IPS-NIHi11 (cell line): Measurements from ENCODE around the gene NFKBIE.
"Not testable (repeated sequence)": the region's sequence is repeated elsewhere in the genome, so short reads cannot be mapped to it uniquely, and the experiment has no call there.

Source experiments
- DNase-seq: peaks from one replicate; pipeline ENCODE4 v3.0.0; 2012; ENCODE audit warnings: mixed read lengths, low spot score

The NFKBIE gene

DNA sequence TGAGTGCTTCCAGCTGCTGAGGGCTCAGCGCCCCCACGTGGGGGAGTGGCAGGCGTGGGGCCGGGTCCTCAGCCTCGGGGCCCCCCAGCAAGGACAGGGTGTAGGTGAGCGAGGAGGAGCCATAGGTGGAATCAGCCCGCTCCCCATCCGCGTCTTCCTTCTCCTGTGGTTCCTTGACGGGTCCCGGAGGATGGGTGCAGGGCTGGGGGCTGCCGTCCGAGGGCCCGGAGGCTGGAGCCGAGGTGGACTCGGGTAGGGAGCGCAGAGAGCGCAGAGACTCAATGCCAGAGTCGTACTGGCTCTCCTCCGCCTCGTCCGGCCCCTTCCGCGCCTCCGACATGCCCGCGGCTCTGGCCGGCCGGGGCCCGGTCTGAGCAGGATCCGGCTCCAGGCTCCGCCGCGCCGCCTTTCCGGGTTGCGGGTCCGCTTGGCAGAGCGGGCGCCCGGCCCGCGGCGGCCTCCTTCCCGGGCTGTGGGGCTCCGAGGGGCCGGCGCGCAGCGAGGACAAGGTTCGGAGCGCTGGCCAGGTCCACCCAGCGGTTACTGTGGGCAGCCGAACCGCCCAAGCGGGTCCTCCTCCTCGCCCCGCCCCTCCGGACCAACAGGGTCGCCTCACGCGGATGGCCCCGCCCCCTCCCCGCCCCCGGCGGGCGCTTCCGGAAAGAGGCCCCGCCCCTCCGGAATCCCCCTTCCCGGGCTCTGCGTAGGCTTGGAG lies at the start of gene NFKBIE:
Gene NFKBIE, minus strand, starts transcription at position 545 of the 715 bp plus-strand sequence. Its CDS starts 205 bp downstream, at position 340.
- DNase-seq = peak; percentile 95

- DNase-seq = not testable (repeated sequence)
These were observed 49.3 kb upstream of the NFKBIE start for GRCh38 chr6:44314657-44315056.

DNA sequence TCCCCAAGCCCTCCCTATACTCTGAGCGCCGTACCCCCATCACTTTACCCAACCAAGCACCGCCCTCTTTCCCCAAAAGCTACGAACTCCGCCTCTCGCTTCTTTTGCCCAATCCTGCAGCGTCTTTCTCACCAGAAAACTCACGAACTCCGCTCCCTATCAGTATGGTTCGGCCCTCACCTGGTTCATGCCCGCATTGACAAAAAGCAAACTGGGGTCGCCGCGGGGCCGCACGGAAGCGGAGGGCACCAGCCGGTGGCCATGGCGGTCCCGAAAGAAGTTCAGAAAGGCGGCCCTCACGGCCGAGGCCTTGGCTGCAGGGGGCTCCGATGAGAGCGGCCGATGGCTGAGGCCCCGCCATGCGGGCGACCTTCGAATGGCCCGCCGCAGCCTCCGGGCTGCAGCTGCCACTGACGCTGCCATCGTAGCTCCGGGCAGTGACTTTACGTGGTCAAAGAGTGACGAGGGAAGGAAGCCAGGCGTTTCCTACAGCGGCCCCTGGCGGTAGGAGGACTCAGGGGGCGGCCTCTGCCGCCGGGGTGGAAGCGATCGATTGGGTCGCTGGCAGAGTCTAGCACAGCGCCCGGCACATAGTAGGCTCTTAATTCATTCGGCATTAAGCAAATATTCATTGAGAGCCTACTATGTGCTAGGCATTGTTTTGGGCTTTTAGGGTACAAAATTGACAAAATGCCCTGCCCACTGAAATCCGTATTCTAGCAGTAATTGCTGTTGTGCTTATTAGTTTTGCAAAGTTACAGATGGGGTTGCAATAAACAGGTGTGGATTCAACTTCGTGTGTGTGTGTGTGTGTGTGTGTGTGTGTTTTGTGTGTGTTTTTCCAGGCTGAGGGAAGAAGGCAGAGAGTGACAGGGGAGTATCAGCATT lies 47.8 kb upstream of the NFKBIE start, which contains the start of gene AARS2:
Gene AARS2, minus strand, starts transcription at position 447 of the 888 bp plus-strand sequence. Its CDS starts 24 bp downstream, at position 423.
- DNase-seq = peak; percentile 93

- no peak for DNase-seq
These were observed 46.4 kb upstream of the NFKBIE start for GRCh38 chr6:44311767-44312166.

DNA sequence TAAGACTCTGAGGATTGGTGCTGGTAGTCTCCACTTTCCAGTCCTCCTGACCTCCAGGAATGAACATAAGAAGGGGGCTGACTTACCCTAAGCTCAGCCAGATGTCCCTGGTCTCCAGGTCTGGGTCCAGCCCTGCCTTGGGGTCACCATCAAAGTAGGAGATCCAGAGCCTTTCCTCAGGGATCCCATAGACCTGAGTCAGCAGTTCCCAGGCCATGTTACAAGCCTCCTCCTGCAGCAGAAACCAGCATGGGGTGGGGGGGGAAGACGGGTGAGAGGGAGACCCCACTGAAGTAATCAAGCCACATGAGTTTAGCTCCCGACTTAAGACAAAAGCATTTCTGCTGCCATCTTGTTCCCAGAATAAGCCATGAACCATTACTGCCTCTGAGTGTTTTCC lies 46.0 kb upstream of the NFKBIE start:
- DNase-seq = no peak

DNA sequence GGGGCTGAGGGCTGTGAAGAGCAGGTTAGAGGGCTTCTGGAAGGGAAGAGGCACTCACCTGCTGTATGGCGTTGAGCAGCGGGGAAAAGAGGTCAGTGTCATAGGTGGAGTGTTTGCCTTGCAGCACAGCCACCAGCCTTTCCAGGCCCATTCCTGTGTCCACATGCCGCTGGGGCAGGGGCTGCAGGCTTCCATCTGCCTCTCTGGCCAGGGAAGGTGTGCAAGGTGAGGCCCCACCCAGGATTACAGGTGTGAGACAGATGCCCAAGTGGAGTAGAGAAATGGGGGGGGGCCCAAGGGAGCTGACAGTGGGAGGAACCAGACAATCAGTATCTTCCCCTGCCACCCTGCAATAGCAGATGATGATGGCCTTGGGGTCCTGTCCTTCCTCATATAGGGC lies 44.9 kb upstream of the NFKBIE start:
- DNase-seq = no peak

GRCh38 chr6:44309631-44310030 lies 44.3 kb upstream of the NFKBIE start:
- DNase-seq = no peak

DNA sequence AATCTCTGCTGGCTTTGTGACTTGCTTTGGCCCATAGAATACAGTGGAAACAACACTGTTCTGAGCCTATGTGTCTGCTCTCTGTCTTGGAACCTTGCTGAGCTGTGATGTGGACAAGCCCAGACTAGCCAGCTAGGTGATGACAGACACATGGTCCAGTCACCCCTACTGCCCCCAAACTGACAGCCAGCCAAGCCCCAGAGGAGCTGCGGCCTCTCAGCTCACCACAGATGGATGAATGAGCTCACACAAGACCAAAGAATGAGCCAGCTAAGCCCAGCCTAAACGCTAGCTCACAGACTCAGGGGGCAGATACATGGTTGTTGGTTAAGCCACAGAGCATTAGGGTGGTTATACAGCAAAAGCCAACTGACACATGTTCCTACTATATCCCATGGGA lies 43.7 kb upstream of the NFKBIE start:
- DNase-seq = no peak

DNA sequence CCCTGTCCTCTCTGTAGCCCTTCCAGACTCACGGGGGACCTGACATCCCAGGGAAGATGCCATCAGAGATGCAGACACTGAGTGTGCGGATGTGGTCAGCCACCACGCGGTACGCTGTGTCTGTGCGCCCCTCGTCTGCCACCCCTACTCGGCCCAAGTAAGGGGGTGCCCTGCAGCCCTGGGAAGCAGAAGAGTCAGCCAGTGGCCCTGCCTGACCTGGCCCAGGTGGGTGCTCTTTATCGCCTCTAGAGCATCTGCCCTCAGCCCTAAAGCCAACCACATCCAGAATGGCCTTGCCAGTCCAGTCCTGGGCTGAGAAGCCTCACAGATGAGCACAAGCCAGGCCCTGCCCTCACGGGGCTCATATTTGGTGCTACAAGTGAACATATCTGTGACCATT lies 41.9 kb upstream of the NFKBIE start:
- DNase-seq = no peak

DNA sequence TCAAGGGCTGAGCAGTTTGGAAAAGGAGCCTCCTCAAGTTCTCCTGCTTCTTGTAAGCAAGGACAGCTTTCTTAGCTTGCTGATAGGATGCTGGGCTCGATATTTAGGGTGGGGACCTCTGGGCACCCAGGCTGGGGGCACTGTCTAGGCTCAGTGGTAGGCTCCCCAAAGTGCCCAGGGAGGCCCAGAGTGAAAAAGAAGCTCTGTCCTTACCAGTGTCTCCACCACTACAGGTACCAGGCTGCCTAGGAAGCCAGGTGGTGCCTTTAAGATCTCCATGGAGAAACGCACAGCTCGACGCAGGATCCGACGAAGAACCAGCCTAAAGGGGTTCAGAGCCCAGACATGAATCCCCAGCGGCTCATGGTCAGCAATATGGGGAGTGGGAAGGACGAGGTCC lies 41.4 kb upstream of the NFKBIE start:
- DNase-seq = no peak

GRCh38 chr6:44305200-44305725 lies 39.9 kb upstream of the NFKBIE start:
- no peak for DNase-seq

DNA sequence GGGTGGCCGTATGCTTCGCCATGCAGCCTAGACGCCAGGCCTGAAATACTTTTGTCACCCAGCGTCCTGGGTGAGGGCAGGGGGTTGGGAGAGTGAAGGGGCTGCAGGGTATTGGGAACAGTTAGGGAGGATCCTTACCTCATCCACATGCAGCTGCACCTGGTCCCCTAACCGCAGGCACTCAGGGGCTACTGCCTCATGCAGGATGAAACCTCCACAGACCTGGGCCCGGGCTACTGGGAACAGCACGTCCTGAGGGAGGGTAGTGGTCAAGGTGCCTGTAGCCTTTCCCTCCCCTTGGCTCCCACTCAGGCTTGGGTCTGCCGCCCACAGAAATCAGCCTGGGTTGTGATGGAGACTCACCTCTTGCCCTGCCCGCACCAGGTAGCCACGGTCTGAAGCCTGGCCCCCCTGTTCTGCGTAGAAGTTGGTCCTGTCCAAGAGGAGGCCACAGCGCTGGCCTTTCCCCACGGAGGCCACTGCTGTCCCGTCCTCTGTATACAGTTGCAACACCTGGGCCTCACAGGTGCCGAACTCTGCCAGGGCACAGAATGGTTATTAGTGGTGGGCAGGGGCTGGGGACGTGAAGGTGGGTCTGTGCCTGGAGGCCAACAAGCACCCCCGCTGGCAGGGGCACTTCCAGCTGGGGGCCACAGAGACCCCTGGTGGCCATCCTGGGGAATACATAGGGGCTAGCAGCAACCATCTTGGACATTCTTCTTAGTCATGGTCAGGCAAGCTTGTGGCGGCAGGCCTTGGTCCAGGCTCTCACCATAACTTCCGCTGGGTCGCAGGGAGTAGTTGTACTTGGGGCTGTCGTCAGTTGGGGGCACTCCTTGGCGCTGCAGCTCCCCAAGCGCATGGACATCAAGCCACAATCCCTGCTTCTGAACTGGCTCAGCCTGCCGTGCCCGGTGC lies 39.2 kb upstream of the NFKBIE start:
- DNase-seq = peak; percentile 85

DNA sequence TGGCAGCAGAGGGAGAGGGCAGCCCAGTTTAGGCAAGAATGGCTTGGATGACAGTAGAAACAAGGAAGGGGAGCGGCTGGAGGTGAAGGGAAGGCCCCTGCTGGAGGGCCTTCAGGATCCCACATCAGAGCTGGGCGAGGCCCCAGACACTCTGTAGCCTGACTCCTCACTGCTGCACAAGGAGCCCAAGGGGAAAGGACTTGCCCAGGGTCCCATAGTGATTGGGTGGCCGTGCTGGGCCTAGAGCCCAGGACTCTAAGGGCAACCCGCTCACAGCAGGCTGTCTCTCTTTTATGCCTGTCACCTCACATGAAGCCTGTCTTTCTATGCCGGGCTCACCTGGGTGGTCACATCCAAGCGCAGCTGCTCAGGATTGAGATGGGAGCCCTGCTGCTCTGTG lies 38.5 kb upstream of the NFKBIE start:
- DNase-seq = no peak

DNA sequence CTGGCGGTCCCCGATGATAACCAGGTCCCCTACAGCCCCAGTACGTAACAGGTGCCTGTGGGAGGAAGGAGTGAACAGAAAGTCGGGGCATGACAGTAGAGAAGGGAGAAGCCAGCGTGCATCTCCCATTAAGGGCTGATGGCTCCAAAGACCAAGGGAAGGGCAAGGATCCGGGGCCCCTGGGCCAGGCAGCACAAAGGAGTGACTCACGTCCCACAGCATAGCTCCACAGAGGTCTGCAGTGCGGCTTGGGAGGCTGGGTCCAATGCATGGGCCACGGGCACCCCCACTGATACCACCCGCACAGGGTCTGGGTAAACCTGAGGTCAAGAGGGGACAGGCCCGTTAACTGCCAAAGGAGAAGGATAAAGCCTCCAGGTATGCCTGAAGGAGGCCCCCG lies 37.5 kb upstream of the NFKBIE start:
- DNase-seq = no peak

GRCh38 chr6:44301782-44302564 lies 36.6 kb upstream of the NFKBIE start:
- DNase-seq = no peak

DNA sequence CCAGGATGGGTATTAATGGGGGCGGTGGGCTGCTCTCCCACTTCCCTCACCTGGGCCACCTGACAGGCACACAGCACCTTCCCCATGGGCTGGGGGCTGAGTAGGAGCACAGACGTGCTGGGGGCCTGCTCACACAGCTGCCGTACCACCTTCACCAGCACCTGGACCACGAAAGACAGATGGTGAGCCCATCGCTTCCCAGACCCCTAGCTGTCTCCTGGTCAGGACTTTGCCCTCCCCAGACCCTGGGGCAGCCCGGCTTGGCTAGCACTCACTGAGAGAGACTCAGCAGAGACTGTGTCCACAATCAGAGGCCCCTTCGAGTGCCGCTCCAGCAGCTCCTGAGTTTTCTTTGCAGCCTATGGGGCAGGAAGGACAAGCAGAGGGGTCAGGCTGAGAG lies 35.8 kb upstream of the NFKBIE start:
- no peak for DNase-seq

- no peak for DNase-seq
These were observed 35.0 kb upstream of the NFKBIE start for GRCh38 chr6:44300292-44300823.

GRCh38 chr6:44298864-44299263 lies 33.5 kb upstream of the NFKBIE start:
- no peak for DNase-seq

DNA sequence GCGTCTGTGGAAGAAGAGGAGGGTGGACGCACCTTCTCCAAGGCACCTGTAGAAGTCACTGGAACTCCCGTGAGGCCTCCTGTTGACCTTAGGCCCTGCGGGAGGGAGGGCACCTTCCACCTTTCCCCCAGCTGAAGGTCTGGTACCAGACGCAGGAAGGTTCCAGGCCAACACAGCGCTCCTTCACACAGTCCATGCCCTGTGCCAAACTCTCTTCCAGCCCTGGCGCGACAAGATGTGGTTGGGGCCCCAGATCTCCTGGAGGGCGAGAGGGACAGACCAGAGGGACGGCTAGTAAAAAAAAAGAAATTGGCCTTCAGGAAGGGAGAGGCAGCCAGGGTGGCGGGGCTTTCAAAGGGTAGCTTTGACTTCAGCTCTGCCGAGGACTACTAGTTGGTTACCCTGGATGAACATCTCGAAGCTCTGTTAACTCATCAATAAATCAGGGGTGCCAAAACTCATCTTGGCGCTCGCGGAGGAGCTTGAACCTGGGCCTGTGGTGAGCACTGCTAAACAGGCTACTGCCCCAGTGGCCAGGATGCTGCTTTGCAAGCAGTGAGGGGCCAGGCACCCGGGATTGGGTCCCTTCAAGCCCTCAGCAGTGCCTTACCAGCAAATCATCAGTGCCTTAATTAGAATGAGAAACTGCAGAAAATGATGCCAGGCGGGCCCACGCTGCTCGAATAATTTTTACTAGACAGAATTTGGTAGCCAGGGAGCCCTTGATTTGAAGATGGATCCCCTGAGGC lies 32.9 kb upstream of the NFKBIE start:
- peak; percentile 52 for DNase-seq
